Neural progenitor cell (in vitro differentiated cells): Measurements from ENCODE around the gene RNU6-8.

ENCODE experiments used
- CTCF ChIP-seq: fragments of 200-600 bp; sonication (generic); IDR thresholded peaks from 2 replicates; pipeline ENCODE4 v1.5.1; 2017; ENCODE audit warnings: antibody characterized with exemption, mild to moderate bottlenecking
- EZH2 ChIP-seq: fragments of 200-600 bp; sonication (generic); IDR thresholded peaks from 2 replicates; pipeline ENCODE4 v1.6.1; 2017; ENCODE audit warnings: antibody characterized with exemption, mild to moderate bottlenecking, moderate library complexity
- EZH2phosphoT487 ChIP-seq: fragments of 200-600 bp; sonication (generic); IDR thresholded peaks from 2 replicates; pipeline ENCODE4 v1.6.1; 2017; ENCODE audit warnings: antibody characterized with exemption

- no peak for TF ChIP-seq CTCF
- no peak for TF ChIP-seq EZH2
- TF ChIP-seq EZH2phosphoT487: no peak
Observed at GRCh38 chr14:32233260-32233659, 30.2 kb upstream of the RNU6-8 start.
